Stimulated activated CD4-positive, alpha-beta T cell treated with anti-CD3 and anti-CD28 coated beads, Interleukin-12 subunit alpha, Interleukin-12 subunit beta, amount 100 ng/mL, for 48 hours (primary cell): ENCODE results near the gene UMAD1.

Experiments used
- DNase-seq, 3 donors: peaks; one replicate each; pipeline ENCODE4 v3.0.0-alpha.2; 2020; ENCODE audit warnings: low read depth in 2 of 3, low spot score in 1 of 3

The UMAD1 gene

DNA sequence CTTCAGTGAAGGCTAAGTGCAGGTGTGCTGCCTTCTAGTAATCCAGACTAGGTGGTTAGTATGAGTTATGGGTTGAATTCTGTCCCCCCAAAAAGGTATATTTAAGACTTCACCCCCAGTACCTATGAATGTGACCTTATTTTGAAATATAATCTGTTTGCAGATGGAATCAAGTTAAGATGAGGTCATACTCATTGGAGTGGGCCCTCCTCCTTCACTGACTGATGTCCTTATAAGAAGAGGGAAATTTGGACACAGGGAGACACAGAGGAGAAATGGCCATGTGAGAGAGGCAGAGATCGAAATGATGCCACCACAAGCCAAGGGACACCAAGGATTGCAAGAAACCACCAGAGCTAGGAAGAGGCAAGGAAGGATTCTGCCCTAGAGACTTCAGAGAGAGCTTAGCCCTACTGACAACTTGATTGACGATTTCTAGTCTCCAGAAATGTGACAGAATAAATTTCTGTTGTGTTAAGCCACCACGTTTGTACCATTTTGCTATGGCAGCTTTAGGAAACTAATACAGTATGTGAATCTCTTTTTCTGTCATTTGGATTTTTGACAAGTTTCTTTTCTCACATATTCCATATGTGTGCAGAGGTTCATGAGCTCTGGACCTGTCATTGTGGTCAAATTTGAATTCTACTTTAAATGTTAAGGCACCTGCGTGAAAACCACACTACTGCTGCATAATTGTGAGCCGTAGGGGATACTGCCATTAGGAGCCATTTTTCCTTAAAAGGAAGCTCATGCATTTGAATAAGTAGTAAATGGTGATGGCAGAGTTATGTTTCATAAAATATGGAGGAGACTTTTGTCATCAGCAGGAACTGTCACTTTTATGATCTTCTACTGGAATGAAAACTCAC, 80.4 kb downstream of the UMAD1 start:
- no peak for DNase-seq

DNA sequence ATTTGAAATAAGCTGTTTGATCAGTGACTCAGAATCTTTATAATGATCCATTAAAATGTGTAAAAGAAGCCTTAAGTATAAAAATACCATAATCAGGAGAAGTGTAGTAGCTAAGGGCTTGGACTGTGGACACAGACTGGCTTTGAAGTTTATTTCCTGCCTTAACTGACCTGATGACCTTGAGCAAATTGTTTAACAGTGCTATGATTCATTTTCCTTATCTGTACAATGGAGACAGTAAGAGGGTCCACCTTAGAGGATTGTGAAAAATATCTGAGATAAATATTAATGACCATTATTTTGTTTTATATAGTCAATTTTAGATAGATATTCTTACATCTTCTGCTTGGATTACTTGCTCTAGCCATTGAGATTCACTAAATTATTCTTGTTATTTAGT, 91.2 kb downstream of the UMAD1 start:
- no peak for DNase-seq

DNA sequence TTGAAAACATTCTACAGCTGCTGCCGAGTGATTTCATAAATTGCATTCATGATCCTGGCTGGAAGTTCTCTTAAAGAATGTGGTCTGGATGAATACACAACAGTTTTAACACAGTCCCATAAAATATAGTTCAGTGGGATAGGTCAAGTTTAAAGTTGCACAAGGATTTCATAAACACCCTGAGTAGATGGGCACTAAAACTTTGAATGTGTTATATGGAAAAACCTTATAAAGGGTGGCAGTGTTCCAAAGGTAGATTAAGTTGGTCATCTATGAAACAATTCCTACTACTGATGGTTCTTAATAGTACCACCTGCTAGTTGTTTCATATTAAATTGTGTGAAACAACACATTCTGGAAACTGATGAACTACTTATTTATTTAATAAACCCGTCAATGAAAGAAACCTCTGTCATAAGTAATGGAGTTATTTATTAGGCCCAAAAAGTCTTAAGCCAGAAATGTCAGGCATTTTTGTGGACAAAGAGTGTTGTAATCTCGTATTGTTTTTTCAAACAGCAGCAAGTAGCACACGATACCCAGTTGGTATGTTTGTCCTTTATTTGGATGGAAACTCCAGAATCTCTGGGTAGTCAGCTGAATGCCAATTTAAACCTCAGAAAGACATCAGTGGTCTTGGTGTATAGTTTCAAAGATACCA, 92.2 kb downstream of the UMAD1 start:
- DNase-seq, result no peak

DNA sequence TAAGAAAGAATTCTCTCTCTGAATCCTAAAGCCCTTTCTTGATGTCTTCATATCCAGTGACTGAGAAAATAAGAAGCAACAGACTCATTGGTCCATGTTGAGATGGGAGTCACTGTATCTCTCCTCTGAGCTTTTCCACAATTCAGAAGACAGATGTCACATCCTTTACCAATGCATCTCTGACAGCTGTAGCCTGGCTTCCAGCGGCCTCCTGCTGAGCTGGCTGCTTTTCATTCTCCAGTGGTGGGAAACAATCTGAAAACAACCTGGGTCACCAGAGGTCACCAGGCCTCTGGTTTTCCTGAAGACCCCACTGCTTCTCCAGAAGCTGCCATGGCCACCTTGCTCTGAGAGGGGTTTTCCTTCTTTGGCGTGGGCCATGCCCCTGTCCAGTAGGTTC, 96.1 kb downstream of the UMAD1 start:
- DNase-seq, result no peak

DNA sequence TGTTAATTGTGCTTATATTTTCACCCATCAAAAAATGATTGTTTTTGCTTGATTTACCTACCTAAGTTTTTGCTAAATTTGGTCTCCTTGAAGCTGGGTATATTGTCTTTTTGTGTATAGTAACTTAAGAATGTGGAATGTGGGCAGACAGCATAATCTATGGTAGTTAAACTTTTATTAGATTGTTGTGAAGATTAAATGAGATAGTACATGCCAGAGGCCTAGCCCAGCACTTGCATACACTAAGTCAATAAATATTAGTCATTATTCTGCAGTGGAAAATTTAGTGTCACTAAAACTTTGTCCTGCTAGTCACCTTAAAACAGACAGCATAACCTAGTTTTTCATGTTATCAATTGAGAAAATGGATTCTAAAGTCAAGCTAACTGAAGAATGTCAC, 97.1 kb downstream of the UMAD1 start:
- no peak for DNase-seq

DNA sequence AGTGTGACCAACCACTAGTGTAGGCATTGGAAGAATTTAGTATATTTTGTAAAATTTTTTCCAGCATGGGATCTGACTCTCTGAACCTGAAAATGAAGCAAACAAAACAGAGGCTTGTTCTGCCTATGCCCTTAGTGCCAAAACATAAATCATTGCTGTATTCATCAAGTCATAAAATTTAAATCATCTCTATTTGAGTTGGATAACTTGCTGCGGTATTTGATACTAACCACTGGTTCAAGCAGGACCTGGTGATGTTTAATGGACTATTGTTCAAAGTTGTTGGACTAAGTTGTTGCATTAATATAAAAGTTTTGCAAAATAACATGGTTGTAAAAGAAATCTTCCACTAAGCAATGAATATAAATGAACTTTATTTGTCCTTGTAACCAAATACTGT, 97.6 kb downstream of the UMAD1 start:
- no peak for DNase-seq

DNA sequence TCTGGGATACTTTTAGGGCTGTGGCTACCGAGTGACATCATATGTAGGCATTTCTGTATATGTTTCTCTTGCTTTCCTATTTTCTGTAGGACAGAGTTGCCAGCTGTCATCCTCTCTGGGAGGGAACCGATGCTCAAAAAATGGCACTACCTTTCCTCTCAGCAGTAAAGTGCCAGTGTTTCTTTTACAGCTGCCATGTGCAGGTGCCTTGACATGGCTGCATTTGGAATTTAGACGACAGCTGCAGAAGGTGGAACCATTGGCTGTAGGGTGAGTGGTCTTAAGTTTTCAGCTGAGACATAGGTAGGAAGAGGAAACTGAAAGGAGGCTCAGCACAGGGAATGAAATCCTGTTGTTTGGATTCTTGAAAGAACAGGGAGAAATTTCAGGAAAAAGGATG, 98.1 kb downstream of the UMAD1 start:
- DNase-seq, result no peak

DNA sequence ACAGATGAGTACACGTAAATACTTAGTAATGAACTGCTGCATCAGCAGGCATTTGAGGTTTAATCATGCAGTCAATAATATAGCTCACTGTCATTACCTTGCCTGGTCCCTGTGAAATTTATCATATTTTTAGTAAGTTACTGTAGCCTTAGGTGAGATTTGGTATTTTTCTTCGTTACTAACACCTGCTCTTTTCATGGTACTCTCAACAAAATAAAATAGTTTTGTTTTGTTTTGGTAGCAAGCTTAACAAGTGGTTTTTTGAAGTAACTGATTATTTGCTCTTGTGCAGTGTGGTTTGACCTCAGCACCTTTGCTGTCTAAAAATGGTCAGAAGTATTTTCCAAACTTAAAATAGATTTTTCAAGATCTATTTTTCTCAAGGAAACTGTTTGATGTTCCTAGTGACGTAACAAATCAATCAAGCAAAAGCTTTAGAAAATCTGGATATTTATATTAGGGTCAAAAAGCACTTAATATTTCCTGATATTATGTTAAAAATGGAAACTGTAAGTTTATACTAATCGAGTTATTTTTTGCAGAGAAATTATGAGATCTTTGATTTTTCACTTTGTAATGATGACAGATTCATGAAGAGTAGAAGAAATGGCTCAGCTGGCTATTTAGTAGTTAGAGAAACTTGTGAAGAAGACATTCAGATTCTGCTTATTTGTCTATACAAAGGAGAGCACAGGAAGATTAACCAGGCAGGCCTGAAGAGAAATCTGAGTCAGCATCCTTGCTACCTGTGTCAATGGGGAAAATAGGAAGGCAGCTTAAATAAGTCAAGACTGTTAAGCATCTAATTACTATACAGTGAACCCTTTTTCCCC, 98.9 kb downstream of the UMAD1 start:
- DNase-seq, result no peak

DNA sequence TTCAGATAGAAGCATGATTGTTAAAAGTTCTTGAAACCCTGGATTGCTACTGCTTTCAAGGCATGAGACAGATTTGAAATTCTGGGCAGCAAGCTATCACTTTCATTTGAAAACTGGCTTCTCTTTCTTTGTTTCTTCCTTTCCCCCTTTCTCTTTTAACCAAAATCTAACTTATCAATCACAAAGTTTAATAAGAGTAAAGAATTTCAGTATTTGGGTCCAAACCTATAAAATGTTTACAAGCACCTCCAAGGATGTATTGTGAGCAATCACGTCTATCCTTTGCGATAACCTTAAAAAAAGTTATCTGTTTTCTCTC, 99.4 kb downstream of the UMAD1 start:
- DNase-seq, result no peak

DNA sequence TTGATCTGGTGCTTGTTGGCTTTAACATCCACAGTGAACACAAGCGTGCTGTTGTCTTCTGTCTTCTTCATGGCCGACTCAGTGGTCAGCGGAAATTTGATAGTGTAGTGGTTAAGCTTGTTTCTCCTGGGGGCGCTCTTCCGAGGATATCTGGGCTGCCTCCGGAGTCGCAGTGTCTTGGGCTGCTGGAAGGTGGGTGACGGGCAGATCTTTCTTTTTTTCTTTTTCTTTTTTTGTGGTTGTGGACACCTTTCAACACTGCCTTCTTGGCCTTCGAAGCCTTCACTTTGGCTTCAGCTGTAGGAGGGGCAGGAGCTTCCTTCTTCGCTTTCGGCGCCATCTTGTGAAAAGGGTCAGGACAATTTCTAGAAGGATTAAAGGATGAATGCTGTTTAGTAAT, 101.7 kb downstream of the UMAD1 start:
- no peak for DNase-seq

DNA sequence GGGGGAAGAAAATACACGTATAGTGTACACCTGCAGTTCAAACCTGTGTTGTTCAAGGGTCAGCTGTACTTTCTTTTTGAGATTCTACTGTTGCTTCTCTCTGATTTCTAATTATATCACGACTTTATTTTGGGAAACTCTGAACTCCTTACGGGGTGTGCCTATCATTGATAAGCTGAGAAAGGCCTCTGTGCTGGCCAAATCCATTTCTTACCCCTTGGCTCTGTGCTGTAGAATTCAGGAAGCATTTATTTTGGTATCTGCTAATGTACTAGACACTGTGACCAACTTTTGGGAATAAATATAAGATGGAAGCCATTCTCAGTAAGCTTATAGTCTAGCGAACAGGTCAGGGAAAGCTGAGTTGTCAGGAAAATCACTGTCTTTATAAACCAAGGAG, 104.7 kb downstream of the UMAD1 start:
- DNase-seq, result no peak

DNA sequence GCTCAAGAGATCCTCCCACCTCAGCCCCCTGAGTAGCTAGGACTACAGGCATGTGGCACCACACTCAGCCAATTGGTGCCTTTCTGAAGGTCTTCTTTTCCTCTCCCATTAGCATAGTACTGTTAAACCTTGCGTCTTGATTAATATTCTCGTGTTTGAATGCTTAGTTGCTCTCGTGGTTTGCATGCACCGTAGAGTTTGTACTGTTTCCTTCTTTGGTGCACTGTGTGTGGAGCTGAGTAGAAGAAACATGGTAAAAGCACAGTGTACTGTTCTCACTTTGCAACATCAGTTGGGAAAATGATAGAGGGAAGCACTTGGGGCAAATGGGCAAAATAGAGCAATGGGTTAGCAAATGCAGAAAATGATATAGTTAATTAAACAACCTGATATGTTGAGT, 105.4 kb downstream of the UMAD1 start:
- DNase-seq, result no peak

DNA sequence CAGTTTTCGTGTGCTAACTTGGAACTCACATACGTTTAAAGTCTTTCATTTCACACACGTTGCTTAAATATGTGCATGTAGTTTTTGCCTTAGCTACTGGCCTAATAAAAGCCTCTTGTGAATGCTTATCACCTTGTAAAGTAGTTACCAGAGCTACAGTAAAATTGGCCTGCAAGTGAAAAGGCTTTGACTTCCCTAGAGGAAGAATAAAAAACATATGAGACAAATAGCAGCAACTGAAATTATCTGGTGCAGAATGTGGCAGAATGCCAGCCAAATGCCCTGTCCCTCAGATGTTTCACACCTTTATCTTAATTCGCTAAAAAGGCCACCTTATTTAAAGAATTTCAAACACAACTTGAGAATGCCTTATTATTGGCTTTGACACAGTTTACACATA, 105.9 kb downstream of the UMAD1 start:
- DNase-seq, result no peak

DNA sequence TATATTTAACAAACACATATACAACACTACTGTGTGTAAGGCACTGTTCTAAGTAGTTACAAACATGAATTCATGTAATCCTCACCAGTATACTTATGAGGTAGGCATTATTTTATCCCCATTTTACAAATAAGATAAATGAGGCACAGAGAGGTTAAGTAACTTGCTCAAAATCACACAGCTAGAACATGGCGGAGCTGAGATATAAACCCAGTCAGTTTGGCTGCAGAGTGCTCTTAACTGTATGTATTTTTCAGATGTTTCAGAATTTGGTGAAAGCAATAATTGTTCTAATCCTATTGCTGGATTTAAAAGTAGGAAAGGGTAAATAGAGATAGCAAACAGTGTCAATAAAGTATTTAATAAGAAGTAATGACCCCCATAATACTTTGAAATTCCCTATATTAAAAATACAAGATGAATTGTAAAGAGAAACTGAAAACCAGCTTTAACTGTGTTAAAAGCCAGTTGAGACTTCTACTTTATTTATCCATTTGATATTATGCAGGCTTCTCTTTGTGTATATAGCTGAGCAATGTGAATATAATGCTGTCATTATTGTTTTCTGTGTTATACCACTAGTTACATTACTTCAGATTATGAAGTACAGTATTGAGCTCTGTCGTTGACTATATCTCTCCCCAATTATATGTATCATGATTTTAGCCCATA, 110.2 kb downstream of the UMAD1 start:
- no peak for DNase-seq

DNA sequence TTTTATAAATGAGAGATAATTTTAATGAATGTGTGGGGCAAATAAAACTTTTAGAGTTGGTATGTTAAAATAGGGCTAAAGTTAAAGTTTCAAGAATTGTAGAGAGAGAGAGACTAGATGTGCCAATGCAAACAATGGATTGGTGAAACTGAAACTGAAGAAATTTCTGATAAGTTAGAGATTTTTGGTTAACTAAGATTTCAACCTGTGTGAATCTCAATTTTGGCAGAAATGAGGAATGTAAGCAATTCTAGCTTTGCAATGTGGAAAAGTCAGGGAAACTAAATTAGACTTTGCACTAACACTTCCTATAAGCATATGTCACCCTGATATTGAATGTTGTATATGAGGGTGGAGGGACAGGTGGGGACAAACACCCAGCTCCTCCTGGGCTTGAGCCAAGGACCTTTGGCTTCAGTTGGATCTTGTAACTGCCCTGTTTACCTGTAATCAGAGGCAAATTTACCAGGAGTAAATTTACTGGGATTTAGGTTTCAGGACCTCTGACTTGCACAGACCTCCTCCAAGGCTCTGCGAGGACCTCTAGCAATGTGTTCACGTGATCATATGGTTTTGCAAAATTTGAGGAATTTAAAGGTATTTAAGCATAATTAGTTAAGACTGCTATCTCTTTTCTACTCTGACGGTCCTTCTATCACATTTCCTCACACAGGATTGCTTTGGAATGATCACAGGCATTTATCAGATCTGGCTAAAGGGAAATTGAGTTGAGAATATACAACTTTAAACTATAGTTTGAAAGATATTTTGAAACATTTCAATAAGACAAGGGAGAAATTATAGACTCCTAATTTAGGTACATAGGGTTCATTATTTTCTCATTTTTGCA, 110.9 kb downstream of the UMAD1 start:
- DNase-seq, result no peak

DNA sequence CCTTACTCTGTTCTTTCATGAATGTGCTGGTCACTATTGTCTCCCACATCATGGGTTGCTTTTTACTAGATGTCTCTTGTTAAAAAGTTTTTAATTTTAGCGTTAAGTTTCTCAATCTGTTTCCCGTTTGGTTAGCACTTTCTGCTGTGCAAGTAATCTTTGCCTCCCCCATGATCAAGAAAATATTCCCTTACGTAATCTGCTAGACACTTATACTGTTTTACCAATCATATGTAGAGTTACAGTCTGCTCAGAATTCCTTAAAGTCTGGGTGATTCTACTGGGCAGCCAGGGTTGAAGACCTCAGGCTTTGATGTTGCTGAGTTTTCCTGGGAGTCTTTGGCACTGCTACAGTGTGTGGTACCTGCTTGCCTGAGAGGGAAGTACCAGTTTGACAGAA, 116.0 kb downstream of the UMAD1 start:
- DNase-seq, result no peak

DNA sequence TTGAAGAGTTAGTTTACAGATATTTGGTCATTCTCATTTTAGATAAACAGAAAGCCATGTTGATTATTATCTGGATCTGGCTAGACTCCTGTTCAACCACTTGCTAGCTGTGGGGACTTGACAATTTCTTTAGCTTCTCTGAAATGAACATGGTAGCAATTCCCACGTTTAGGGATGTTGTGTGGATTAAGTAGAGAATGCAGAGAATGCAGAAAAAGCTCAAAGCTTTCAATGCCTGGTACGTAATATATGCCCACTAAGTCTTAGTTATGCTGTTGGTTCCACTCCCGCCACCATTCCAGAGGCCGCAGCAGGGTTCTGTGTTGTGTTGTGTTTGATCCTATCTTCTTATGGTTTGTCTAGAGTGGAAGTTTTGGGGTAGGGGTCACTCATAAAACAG, 117.0 kb downstream of the UMAD1 start:
- DNase-seq, result no peak

DNA sequence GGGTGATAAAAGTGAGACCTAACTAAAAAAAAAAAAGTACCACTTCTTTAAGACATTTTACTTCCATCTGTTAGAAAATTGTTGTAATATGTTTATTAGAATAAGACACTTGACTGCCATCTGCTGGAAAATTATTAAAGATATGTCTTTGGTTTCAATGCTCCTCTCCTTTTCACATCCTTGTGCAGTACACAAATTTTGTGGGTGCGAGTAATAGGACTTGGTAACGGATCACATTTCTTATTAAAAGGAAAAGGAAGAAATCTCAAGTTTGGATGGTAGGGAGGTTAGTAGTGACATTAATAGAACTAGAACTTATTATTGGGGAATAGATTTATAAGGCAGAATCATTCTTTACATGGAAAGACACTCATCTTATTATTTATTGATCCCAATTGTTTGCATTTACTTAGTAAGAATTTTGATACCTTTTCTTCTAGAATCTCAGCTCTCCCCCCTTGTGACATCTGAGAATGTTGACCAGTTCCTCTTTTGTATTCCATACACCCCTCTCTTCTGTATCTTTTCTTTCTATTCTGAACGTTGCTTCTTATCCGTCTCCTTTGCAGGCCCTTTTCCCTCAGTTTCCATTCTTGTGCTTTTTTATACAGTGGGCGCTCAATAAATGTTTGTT, 120.9 kb downstream of the UMAD1 start:
- no peak for DNase-seq

DNA sequence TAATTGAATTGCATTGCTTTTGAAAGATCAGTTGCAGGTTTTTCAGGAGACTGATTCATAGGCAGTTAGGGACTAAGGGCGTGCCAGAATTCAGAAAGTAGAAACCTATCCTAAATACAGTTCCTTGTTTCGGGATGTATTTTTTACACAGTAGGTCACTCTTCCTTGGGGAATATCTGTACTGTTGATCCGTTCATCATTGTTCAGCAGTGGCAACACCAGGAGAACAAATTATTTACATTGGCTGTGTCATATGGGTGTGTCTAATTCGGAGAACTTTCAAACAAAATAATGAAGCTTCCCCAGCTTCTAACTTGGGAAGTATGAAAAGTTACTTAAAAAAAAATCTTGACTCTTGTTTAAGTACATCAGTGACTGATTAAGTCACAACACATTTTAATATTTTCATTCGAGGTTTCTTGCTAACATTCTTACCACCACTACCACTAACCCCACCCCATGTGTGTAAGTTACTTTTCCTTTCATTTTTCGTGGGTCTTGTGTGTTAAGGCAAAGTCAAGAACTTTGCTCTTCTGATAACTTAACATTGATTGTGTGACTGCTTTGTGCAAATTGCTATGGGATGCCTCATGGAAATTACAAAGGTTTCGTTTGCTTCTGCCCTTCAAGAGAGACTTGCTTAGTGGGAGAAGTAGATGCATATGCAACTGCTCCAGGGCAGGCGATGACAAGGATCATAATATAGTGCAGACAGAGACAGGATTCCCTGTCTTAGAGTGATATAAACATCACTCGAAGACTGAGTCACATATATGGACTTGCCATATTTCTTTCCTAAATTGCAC, 121.6 kb downstream of the UMAD1 start:
- no peak for DNase-seq
